ENCODE results near the gene NID1.

- TF ChIP-seq CTCF (IDR thresholded peaks at IDR 0.05) (no peak), POLR2A (IDR thresholded peaks at IDR 0.05) (no peak)
Measured at GRCh38 chr1:235976490-235976889, 88.4 kb downstream of the NID1 start.
